NCI-H2196 treated with DMSO at 0.1 percent for 48 hours (cell line): Measurements from ENCODE around the gene LAMC3.
"Not testable (repeated sequence)": the region's sequence is repeated elsewhere in the genome, so short reads cannot be mapped to it uniquely, and the experiment has no call there.

Experiments used
- DNase-seq: peaks from one replicate; lab custom pipeline; 2025; ENCODE audit not compliant: unreplicated experiment; lab: John Stamatoyannopoulos, UW

The LAMC3 gene

DNA sequence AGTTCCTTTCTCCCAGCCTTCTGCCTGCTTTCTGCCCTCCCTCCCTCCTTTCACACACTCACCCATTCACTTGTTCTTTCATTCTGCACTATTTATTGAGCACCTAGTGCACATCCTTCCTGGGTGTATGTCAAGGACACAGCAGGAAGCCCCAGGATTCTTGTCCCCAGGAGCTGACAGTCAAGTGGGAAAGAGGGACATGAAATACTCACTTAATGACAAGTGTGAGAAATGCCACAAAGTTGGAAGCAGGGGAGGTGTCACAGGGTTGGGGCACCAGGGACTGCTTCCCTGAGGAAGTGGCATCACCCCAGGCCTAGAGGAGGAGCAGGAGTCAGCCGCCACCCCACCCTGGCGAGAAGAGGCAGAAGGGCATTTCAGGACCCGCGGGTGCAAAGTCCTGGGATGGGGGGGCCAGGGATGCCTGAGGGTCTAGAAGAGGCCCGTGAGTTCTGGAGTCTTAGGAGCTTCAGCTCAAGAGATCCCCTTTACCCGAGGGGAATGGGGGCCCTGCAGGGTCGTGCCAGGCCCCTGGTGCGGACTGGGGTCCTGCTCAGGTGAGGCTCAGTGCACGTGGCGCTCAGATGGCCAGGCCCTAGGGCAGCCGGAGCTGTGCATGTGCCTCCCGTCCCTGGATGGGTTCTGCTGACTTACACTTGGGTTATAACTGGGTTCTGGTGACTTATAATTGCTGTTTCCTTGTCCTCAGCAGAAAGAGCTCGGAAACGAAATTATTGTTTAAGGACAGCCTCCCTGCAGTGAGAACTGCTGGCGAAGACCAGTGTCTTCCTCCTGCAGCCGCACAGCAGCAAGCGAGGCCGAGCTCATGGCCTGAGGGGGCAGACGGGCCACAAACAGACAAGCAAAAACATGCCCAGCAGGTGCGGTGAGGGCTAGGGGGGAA is 16.9 kb upstream of the LAMC3 start:
- no peak for DNase-seq

DNA sequence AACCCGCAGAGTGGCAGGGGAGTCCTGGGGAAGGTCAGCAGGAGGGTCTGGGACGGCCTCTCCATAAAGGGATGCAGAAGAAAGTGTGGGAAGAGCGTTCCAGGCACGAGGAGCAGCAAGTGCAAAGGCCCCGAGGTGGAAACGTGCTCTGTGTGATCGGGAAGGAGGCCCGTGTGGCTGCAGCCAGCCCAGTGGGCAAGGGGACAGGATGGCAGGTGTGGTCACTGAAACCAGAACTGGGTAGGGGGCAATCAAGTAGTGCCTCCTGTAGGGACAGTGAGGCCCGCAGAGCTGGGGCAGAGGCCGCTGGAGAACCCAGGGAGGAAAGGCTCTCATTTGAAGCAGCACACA is 16.3 kb upstream of the LAMC3 start:
- no peak for DNase-seq

DNA sequence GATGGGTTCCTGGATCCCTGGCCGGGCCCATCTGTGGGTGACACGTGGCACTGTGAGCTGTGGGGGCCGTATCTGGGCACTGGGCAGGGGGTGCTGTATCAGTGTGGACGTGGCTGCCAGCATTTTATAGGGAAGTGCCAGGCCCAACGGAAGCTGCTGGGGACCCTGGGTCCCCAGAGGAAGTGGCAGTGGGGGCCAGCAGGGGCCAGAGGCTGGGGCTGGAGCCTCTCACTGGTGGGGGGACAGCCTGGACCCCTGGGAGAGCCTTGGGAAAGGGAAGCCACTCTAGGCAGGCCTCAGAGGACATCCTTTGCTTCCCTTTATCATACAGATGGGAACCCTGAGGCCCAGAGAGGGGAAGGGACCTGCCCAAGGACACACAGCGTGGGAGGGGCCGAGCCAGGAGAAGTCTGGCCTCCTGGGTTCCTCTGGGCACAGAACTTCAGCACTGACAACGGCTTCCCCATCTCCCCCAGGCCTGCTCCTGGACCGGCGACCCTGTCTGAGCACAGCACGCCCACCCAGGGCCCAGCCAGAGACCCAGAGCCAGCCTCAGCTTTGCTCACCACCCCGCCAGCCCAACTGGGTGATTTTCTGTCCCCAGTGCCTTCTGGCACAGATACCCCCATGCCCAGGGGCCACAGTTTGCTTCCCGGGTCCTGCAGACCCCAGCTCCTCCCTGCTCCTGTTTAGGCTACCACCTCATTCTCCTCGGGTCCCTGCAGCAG is 15.5 kb upstream of the LAMC3 start:
- no peak for DNase-seq

DNA sequence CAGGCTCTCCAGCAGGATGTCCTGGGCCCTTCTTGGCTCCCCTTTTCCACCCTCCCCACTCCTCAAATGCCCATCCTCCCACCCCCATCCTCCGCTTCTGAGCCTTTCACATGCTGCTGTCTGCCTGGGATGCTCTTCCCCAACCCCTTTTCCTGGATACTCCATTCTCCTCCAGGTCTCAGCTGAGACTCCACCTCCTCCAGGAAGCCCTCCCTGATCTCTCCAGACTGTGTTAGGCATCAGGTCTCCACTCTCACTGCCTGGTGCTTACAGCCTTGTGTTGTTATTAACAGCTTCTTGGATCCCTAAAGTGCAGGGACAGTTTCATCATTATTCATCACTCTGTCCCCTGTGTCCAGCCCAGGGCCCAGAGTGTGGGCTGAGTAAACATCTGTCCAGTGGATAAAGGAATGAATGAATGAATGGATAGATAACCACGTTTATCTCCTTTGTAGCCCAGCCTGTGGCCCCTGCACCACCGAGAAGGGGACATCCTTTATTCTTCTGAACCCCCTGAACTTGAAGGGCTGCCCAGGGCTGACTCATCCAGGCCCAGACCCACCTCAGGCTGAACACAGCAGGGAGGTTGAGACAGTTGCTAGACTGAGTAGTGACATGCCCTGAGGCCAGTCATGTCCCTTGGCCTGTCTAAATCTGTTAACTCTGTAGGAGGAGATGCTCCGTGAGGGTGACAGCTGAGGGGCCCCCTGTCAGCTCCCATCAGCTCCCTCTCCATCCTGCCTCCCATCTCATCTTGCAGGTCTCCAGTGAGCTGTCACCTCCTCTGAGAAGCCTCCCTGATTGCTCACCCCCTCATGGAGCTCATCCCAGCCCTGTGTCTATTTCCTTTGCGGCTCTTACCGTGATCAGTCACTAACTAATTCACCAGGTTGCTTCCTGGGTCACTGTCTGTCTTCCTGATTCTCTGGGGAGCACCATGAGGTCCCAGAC is 14.6 kb upstream of the LAMC3 start:
- no peak for DNase-seq

DNA sequence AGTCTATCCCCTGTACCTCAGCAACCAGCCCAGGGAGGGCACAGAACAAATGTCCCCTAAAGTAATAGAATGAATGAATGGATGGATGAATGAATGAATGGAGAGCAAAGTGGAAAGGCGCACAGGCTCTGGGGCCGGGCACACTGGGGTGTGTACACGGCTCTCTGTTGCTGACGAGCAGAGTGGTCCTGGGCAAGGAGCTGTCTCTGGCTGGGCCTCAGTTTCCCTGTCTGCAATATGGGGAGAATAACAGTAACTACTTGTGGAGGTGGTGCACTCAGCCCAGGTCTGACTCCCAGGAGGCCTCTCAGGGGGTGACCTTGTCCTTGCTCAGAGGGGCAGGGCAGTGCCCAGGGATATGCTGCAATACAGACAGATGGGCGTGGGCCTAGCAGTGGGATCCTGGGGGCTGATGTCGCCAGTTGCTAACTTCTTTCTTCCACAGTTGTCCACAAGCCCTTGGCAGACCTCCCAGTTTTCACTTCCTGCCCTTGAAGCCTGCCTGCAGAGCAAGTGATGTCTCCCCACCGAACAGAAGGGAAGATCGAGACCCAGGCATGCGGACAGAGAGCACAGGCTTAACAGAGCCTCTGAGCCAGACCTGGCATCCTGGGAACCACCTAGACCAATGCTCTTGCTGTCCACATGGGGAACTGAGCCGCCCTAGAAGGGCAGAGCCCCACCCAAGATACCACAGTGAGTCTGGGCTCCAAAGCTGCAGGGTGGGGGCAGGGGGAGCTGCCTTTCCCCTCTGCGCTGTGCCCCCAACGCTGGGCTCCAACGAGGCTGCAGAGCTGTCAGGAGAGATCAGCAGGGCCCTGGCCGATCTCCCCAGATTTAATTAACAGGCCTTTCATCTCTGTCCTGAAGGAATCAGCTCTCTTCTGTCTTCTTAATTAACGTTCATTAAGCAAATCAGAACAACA is 13.6 kb upstream of the LAMC3 start:
- peak; percentile 7 for DNase-seq

DNA sequence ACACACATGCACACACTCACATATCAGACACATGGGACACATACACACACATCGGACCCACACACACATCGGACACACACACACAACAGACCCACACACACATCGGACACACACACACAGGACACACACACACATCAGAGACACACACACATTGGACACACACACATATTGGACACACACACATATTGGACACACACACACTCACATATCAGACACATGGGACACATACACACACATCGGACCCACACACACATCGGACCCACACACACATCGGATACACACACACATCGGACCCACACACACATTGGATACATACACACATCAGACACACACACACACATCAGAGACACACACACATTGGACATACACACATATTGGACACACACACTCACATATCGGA is 12.8 kb upstream of the LAMC3 start:
- no peak for DNase-seq

DNA sequence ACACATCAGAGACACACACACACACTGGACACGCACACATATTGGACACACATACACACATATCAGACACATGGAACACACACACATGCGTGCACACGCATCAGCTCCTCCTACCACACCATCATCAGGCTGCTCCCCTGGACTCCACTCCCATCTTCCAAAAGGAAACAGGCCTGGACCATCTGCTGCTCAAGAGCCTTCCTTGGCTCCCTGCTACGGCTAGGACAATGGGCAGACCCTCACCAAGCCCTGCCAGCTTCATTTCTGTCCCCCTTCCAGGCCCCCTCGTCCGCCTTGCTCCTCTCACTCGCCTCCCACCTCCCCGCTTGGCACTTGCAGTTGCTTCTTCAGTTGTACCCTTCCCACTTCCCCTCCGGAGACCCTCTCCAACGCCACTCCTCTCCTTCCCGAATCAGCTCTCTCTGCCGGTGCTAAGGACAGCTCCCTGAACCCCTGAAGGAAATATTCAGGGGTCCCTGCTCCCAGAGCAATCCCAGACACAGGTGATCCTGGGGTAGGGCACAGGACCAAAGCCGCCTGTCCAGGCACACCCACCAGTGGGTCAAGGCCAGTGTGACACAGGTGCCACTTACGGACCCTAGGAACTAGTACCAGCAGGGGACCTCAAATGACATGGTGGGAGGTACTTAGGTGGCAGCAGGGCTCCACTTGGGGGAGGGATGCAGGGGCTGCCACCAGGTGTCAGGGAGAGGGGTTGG is 12.1 kb upstream of the LAMC3 start:
- DNase-seq = no peak

DNA sequence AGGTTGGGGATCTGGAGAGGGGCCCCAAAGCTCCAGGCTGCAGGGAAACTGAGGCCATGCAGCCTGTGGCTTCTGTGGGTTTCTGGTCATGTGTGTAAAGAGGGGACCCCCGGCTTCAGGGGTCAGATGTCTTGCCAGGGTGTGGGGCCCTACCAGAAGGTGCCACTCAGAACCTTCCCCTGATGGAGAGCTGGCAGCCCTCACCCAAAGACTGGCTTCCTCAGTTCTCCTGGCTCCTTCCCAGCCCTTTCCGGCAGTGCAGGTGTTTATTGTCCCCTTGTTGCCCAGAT is 11.6 kb upstream of the LAMC3 start:
- no peak for DNase-seq

DNA sequence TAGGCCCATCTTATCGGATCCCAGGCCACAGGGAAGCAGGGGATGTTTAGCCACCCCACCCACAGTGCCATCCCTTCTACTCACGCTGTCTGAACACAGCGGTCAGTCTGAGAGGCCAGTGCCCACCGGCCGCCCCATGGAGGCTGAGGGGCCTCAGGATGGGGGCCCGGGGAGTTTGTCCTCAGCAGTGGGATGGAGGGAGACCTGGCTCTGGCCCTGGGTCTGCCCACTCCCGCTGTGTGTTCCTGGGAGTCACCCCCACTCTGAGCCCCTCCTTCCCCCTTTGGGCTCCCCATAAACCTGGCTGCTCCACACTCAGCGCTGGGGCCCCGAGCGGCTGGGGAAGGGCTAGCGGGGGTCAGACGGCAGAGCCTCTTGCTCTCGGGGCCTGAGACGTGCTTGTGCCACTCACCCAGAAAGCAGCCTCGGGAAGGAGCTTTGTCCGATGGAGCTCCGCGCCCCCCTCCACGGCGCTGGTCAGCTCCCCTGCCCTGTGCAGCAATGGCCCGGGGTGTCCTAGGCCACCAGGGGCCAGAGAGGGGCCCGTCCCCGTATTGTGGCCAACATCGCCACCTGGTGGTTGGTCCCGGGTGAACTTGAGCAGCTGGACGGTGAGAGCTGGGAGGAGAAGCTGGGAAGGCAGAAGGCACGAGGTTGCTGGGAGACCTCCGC is 10.9 kb upstream of the LAMC3 start:
- DNase-seq = peak; percentile 39

DNA sequence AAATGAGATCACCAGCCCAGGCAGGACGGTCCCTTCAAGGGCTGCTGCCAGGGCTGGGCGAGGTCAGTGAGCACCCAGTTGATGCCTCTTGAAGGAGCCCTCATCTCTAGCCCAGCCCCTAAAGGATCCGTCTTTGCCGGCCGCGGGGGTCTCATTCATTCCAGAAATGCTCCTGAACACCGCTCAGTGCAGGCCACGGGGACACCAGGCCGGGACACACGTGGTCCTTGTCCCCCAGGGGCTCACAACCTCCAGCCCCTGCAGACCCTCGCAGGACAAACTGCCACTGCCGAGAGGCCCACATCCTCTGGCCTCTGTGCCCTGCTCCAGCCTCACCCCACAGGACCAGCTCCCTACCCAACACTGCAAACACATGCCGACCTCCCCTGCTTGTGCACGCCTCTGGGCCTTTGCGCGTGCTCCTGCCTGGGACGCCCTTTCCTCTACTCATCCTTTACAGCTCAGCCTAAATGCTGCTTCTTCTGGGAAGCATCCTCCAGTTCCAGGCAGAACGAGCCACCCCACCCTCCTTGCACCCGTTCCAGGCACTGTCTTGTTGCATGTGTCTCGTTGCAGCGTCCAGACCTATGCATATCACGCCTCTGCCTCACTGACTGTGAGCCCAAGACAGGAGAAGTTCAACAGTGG is 10.3 kb upstream of the LAMC3 start:
- no peak for DNase-seq

DNA sequence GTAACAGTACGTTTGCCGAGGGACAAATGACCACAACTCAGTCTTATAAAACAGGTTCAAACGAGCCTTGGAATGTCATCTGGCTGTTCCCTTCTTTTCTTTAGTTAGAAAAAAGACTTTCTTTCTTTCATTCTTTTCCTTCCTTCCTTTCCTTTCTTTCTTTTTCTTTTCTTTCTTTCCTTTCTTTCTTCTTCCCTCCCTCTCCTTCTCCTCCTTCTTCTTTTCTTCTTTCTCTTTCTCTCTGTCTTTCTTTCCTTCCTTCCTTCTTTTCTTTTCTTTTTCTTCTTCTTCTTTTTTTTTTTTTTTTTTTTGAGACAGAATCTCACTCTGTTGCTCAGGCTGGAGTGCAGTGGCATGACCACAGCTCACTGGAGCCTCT is 9.7 kb upstream of the LAMC3 start:
- no peak for DNase-seq

DNA sequence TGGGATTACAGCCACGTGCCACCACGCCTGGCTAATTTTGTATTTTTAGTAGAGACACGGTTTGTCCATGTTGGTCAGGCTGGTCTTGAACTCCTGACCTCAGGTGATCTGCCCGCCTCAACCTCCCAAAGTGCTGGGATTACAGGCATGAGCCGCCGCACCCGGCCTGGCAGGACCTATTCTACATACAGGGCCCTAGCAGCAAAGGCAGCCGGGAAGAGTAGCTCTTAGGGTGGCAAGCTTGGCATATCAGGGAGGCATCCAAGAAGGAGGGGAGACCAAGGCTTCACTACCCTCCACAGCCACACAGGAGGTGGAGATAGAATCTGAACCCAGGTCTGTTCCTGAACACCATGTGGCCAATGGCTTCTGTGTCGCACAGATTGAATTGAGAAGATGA is 8.4 kb upstream of the LAMC3 start:
- DNase-seq = not testable (repeated sequence)

DNA sequence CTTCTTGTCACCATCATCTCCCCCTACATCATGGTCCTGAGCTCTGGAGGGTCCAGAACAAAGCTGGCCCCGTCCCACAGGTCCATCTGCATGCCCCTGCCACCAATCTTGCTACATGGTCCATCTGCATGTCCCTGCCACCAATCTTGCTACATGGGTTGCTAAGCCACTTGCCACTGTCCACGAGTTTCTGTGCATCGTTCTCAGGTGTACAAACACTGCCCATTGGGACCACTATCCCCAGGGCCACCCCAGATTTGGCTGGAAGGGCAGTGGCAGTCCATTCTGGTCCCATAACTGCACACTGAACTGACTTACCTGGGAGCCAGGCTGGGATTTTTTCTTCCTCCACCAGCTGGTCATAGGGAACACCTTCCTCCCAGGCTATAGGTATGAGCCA is 8.0 kb upstream of the LAMC3 start:
- no peak for DNase-seq

DNA sequence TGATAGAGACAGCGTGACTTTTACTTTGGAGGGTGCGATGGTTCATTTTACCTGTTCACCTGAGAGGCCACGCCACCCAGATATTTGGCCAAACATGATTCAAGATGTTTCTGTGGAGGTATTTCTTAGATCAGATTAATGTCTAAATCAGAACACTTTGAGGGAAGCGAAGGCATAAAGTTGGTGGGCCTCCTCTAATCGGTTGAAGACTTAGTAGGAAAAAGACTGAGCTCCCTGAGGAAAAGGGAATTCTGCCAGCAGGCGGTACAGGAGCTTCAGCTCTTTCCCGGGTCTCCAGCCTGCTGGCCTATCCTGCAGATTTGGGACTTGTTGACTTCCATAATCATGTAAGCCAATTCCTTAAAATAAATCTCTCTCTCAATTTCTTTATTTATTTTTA is 7.0 kb upstream of the LAMC3 start:
- DNase-seq = no peak

DNA sequence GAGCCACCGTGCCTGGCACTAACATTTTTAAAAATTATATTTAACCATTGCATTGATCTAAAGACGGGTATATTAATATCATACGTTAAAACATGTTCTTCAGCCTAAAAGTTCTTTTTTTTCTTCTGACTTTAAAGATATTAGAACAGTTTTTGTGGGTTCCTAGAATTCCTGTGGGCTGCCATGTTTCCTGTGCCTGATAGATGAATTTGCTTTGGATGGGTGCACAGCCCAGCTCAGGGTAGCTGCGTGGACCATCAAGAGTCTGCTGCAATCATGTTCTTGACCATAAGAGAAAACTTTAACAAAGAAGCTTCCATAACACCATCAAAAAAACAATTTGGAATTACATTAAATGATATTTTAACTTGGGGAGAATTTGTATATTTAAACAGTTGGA is 2.4 kb upstream of the LAMC3 start:
- DNase-seq = no peak

DNA sequence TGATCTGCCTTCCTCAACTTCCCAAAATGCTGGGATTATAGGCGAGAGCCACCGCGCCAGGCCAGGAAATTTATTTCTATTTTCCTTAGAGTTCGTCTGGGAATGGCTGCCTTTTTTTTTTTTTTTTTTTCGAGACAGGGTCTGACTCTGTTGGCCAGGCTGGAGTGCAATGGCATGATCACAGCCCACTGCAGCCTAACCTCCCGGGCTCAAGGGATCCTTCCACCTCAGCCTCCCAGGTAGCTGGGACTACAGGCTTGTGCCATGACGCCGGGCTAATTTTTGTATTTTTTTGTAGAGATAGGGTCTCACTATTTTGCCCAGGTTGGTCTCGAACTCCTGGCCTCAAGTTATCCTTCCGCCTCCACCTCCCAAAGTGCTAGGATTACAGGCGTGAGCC is 888 bp upstream of the LAMC3 start:
- DNase-seq = no peak

DNA sequence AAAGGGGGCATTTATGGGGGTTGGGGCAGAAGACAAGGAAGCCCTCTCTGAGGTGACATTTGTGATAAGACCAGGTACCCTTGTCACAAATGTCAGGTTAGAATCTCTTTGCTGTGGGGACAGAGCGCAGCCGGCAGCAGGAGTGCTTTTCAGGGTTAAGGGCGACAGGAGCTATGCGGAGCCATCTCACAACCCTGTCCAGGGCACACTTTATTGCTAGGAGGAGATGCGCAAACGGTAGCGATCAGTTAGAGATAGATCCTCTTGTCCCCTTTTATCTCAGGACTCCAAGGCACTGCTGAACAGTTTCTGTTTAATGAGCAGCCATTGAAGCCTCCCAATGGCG is 438 bp upstream of the LAMC3 start:
- DNase-seq = no peak

DNA sequence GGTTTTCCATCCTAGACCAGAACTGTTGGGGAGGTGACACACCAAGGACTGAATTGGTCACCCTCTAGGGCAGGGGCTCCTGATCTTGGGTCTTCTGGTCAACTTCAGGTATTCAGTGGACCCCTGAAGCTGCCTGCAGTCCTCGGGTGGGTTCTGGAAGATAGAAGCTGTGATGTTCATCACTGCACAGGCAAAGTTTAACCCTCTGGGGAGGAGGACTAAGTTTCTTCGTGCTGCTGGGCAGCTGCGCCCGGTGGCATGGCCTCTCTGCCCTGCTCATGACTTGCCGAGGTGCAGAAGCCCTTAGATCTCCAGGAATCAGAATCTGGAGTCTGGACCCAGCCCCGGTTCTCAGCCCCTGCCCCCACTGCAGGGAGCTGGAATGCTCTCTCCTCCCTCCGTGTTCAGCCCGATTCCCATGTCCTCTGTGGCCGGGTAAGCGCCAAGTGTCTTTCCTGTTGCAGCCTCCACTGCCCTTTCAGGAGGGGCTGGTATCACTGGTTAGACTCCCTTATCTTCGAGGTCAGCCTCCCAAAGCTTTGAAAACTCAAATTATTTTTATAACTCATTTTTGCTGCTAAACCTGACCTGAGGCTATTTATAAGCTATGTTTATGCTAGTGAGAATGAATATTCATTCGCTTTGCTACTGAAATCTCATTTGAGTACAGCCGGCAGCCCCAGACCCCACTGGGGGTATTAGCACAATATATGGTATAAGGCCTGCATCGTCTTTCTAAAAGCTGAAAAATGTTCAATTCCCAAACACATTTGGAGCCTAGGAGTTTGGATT is 1.7 kb downstream of the LAMC3 start:
- no peak for DNase-seq
